HG02852 (cell line): ENCODE results near the gene MICAL2.
"Not testable (repeated sequence)": the region's sequence is repeated elsewhere in the genome, so short reads cannot be mapped to it uniquely, and the experiment has no call there.

Experiments
- ATAC-seq: cut with Tn5 transposase; IDR thresholded peaks from one replicate; pipeline ENCODE4 v1.9.1; 2021; ENCODE audit warnings: mild to moderate bottlenecking, moderate library complexity; ENCODE audit not compliant: unreplicated experiment

Gene MICAL2

DNA sequence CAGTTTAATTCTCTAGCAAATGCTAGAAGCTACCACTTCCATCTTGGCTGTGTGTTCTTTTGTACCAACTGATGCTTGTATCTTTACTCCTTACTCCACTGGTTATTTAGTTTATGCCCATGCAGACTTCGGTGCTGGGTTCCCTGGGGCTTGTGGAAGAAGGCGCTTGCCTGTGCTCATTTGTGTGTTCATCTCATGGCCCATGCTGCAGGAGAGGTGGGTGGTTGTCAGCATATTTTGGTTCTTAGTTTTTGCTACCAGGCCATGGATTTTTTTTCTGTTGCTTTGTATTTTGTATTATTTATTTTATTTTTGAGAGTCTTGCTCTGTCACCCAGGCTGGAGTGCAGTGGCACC lies 22.4 kb downstream of the MICAL2 start:
- ATAC-seq, result no peak

DNA sequence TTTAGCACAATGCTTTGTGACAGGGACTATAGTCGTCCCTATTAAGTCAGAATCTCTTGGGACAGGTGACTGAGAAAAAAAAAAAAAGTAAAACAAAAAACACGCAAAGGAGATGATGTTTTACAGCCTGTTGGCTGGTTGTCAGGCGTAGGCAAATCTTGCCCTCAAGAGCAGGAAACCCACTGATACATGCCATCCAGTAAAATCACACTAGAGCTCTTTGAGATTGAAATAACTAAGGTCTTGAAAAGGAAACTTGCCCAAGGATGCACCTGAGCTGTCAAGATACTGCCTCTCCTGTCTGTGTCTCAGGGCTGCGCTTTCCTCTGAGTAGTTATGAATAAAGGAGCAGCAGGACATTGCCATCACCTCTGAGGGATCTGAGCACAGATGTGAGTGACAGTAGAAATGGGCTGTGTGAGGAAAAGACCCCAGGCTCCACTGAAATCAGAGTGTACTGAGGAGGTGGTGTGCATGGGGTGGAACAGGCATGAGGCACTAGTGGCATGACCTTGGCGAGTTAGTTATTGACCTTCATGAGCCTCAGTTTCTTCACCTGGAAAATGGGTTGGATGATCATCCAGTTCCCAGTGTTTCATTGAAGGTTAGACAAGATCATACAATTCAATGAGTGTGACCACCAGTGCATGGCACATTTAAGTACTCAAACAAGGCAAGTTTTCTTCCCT lies 23.3 kb downstream of the MICAL2 start:
- ATAC-seq, result no peak

DNA sequence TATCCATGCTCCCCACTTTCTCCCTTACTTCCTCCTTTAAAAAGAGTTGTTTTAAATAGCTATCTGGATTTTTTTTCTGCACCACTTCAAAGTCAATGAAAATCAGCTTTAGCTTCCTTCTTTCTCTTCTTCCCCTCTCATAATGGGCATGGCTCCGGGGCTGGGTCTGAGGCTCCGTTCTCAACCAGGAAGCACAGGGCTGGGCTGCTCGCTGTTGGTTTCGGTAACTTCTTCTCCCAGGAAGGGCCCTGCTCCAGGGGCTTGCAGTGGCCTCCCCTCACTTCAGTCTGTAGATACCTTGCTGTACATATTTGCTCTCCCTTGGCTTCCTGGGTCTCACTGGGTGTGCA lies 23.8 kb downstream of the MICAL2 start:
- no peak for ATAC-seq

DNA sequence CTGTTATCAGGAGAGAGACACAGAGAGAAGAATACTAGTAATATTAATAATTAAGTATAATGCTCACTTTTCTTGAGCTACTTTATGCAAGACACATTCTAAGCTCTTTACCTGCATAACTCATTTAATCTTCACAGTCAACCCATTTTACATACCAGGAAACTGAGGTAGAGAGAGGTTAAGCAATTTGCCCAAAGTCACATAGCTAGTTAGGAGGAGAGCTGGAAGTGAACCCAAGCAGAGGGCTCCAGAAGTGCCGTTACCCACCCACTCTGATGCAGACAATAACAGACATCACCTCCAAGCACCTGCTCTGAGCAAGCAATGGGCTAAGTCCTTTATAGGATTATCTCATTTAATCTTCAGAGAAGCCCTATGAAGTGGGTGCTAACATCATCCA lies 24.8 kb downstream of the MICAL2 start:
- no peak for ATAC-seq

DNA sequence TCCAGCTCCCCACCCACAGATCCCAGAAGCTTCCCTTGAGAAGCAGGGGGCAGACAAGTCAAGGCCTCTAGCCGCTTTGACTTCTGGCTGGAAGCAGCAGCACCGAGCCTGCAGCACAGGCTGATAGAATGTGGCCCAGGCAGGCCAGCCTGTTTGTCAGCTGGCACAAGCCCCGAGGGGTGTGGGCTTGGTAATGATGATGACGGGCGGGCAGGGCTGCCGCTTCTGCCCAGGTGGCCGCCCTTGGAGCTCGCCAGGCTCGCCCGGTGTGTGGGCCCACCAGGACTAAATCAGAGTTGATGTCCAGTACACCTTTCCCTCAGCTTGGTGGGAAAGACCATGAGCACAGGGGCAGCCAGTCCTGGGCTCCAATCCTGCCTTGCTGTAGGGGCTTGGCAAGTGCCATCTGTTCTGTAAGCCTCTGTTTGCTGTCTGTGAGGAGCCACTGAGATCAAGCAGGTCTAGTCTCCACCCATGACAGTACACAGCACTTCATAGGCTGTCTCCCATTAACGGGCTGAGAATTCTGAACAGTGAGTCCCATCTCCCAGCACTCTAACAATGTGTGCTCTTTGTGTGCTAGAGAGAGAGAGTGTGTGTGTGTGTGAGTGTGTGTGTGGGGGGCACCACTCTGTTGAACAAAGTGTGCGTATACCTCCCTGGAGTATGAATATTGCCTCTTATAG lies 26.8 kb downstream of the MICAL2 start:
- ATAC-seq, result no peak

DNA sequence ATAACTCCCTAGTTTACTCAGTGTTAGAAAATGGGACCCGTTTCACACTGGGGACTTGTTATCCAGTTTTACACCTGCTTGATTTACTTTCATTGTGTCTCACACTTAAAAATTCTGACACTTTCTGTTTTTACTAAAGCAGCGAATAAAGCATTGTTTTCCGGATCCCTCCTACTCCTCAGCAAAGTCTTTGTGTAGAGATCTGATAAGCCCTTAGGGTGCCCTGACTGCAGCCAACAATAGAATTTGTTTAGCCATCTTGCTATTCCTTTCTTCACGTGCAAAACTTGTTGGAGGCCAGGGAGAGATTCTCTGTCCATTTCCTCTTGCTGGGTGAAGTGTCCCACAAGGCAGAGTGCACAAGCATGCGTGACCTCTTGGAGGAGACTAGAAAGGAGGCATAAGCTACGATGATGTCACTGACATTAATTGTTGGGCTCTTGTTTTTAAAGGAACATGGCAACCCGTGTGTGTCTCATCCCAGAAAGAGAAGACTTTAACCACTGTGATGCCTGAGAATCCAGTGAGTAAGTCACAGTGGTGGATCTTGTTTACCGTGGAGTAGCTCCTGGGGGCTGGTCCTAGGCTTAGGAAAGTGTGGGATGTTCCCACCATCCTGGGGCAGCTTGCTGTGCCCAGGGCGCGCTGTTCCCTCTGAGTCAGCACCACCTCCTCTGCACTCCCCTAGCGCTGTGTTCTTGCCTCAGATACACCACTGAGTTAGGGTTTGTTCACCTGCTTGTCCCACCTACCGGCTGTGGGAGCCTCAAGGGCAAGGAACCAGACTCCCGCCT lies 27.7 kb downstream of the MICAL2 start:
- no peak for ATAC-seq

DNA sequence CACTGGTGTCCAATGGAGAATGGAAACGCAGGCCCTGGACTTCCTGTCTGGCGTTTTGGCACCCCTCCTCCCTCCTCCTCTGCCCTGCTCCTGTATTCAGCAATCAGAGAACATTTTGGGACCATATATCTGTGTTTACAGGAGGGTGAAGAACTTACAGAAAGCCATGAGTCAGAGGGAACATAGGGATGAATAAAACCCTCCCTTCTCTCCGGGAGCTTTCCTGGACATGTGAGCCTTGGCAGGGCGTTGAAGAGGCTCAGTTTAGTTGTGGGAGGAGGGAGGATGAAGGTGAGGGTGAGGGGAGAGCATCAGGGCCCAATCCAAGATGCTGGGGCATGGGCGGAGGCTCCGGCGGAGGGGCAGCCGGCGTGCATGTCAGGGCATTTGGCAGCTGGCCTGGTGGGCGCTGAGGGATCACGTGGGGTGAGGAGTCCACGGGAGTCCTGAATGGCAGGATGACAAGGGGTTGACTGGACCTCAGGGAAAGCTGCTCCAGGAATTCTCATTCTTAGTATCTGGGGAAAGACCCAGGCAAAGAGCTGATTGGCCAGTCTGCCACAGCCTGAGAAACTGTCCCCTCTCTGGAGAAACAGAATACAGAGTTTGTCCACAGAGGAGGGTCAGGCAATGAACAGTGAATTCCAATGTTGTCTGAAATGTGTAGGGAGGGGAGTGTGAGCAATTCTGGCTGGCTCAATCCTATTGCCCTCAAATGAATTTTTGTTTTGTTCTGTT lies 28.9 kb downstream of the MICAL2 start:
- ATAC-seq, result no peak

DNA sequence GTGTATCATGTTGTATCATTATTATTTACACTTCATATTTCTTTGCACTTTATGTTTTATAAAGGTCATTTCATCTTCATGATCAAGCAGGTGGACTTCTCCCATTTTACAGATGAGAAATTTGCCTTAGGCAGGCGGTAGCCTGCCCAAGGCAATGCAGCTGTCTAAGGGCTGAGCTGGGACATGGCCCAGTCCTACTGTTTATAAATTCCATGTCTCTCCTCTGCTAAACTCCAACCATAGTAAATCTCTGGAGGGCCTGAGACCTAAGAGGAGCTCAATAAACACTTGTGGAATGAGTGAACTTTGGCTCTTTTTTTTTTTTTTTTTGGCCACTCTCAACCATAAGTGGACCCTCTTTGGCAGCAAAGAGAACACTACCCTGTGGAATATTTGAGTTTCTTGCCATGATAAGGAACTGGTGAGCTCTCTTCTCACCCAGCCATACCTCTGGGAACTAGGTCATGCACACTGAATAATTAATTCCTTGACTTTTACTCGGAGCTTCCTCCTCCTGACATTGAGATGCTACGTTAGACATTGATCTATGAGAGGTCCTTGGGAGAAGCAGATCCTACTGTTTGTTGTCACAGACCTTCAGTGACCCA lies 29.9 kb downstream of the MICAL2 start:
- no peak for ATAC-seq

DNA sequence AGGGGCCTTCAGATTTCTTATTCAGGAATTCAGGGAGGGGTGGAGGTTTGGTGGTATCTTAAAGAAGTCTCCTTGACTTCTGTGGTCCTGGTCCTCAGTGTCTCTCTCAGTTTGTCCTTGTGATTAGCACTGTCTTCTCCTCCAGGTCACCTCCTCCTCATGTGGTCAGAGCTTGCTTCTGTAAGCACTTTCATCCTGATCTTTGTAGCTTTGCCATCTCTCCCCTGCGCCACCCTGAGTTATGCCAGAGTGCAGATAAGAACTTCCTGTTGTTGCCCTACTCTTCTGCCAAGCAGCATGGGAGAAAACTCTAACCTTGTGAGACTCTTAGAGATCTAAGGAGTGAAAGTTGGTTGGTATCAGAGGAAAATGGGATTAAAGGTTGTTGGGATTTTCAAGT lies 30.9 kb downstream of the MICAL2 start:
- ATAC-seq, result no peak

DNA sequence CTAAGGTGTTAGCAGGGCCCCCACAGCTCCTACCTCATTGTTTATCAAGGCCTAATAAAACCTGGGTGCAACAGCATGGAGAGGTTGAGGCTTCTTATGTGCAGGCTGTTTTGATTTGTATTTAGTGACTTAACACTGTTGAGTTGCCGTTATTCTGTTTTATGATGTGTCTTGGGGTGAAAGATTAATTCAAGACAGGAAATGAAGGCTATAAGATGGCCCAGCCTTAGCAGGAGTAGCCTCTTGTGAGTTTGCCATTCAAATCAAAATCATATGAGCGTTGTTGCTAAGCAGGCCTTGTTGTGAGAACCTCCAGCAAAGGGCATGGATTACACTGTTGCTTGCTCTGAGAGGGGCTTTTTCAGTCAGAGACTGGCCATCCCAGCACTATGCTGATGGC lies 31.8 kb downstream of the MICAL2 start:
- no peak for ATAC-seq

DNA sequence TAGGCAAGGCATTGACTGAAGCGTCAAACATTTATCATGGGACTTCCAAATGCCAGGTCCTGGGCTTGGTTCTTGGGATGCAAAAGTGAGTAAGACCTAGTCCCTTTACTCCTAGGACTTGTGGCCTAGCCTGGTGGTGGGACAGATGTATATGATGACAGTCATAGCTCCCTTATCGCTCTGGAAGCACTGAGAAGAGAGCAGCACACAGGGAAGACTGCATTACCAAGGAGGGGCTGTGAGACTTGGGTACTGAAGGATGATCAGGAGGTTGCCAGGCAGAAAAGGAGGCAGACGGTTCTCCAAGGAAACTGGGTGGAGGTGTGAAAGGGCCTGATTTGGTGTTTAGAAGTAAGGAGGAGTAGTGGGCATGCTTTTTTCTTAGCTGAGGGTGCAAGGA lies 32.5 kb downstream of the MICAL2 start:
- ATAC-seq, result no peak

DNA sequence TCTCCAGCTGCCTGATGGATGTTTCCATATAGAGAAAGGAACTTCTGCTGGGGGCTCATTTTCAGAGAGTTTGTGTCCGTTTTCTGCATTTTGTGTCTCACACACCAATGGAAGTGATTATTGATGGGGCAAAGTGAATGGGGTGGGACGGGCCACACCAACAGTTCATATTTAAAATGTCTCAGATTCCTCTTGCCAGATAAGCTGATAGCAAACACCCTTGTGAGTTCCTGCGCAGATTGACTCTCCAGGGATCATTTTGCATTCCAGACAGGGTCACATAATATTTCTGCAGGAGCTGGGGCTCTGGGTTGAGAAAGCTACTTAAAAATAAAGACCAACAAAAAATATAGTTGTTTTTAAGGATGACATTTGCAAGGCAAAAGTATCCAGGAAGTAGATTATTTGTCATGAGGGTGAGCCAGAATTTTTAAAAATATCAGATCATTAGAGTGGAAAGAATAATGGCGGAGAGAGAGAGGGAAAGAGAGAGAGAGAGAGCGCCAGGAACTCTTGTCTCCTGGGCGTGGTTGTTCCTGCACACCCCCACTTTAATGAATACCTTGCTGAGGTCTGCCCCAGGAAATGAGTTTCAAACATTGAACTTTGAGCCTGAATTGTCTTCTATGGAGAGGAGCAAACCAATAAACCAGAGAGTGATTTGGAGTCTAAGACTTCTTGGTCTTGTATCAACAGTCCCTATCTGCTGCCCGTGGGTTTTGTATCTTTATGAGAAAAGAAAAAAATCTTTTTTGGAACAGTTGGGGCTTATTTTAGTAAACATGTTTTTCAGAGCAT lies 33.3 kb downstream of the MICAL2 start:
- no peak for ATAC-seq

DNA sequence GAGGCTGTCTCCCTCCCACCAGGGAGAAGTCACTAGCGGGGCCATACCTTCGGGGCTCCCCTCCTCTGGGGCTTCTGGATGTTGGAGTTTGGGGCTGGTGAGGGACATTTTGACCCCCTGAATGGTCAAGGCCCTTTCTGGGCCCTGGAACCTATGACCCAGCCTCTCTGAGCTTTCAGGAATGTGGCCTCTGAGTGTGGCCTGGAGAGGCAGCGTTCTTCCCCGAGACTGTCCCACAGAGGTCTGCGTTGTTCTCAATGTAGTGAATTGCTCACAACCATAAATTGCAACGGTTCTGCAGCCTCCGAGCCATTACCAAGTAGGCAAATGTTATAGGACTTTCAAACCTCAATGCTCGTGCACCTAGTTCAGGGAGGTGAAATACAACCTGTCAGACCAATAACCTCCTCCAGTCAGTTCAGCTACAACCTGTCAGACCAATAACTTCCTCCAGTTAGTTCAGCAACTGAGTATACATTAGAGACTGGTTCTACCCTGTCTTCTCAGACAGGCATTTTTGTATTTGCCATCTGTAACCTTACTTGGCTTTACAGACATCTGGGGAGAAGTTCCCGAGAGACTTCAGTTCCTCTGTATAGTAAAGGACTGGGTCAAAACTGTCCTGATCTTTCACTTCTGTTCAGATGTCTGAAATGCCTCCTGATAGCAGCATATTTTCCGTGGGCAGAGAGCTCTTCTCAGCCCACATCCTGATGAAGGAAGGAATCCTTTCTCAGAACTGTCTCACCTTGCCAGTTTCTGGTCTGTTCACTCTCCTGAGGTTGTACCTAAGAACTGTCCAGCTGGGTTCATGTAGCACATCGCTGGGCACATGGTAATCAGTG lies 34.2 kb downstream of the MICAL2 start:
- ATAC-seq, result no peak

DNA sequence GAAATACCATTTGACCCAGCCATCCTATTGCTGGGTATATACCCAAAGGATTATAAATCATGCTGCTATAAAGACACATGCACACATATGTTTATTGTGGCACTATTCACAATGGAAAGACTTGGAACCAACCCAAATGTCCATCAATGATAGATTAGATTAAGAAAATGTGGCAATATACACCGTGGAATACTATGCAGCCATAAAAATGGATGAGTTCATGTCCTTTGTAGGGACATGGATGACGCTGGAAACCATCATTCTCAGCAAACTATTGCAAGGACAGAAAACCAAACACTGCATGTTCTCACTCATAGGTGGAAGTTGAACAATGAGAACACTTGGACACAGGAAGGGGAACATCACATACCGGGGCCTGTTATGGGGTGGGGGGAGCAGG lies 36.3 kb downstream of the MICAL2 start:
- ATAC-seq, result not testable (repeated sequence)

DNA sequence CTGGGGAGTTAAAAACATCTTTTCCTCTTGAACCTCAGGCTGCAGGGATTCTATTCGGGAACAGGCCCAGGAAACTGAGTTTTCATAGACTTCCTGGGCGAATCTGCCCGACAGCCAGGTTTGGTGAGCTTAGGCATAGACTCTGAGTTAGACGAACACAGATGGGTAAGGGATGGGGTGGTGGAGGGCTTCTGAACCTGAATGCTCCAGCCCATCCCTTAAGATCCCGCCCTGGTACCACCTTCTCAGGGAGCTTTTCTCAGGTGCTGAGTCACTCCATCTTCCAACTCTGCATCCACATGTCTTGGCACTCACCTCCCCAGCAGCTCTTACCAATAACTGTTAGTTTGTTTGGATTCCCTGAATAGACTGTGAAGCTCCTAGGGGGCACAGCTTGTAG lies 37.4 kb downstream of the MICAL2 start:
- ATAC-seq, result no peak

DNA sequence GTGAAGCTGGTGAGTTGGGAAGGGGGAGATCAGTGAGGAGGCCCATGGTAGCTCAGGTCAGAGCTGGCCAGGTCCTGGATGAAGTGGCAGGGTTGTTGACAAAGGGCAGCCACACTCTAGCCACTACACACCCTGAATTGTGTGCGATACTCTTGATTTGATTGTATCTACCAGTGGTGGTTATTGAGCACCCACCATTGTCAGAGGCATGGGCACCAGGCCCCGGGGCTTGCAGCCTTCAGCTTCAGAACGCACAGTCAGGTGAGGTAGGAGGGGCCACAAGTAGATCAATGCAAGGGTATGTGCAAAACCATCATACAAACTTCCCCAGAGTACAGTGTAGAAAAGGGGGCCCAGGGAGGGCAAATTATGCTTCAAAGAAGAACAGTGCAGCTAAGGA lies 38.1 kb downstream of the MICAL2 start:
- ATAC-seq, result no peak

DNA sequence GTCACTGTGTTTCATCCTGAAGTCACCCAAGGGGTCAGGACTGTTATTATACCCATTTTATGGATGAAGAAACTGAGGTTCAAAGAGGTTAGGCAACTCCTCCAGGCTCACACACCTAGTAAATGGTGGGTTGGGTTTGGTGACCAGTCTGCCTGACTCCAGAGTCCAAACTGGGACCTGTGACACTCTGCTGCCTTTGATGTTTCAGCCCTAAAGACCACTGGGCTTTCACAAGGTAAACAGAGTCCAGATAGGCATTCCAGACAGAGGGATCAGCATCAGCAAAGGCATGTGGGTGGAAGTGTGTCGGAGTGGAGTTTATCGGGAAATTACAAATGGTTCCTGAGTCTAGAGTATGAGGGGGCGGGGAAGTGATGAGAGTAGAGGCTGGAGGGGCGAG lies 38.5 kb downstream of the MICAL2 start:
- no peak for ATAC-seq

DNA sequence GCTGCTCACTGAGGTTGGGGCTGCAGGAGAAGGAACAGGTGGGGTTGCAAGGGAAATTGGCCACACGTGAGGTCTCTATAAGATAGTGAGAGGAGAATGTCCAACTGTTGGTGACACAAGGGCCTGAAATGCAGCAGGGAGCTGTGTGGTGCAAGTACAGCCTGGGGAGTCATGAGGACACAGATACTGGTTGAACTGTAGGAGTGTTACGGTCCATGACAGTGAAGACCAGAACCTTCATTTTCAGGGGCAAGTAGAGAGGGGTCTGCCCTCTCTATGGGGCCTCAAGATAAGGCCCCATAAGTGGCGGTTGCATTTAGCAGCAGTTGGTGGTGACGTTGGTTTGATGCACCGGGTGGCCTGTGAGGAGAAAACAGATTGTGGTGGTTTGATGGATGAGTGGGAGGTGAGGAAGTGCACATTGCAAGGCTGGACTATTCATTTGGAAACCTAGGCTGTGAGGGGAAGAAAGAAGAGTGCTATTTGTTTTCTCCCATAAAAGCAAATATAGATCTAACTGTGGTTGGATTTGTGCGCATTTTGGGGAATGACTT lies 39.4 kb downstream of the MICAL2 start:
- ATAC-seq, result peak; percentile 86

DNA sequence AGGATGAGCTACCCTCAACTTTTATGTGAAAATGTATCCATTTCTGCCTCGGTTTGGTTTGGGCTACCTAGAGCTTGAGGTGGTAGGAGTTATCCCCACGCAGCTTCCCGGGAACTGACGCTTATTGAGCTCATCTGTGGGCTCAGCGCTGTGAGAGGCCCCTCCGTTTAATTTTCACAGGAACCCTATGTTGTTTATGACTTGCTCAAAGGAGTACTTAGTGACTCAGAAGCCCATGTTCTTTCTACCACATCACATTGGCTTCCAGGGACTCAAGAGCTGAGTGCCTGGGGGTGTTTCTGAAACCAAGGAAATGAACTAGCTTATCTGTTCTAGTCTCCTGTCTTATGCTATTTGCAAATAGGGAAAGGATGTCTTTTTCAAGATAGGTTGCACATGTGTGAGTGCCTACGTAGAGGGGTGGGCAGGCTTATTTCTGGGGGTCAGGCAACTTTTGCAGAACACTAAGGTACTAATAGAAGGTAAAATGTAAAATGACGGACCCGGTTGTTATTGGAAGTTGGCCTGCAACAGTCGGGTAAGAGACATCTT lies 40.5 kb downstream of the MICAL2 start:
- no peak for ATAC-seq
